ENCODE data around the gene ATP6V1A.

Gene ATP6V1A

DNA sequence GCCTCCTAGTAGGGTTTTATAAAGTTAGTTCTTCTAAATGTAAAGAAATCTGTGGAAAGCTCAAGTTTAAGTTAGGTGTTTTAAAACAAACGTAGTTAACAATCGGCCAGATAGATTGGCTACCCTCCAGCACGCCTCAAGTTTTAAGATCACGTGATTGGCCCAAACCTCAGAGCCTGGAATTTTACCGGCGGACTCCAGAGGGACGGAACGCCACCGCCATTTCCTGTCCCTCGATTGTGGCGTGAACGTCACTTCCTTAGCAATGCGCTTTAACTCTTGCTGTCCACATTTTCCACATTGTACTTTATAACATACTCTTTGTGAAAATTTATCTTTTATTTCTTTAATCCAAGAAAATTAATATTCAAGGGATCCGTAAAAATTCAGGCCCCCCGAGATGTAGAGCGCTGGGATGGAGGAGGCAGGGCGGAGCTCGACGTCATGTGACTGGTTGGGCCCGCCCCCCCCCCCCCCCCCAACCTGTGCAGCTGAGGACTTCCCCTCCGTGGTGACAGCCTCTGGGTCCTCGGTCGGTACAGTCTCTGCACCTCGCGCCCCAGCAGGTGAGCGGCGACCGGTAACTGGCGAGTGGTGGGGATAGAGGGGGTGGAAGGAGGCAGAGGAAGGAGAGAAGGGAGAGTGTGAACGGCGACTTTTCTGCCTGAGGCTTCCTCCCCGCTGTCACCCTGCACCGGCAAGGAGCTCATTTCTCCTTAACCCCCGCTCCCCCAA, at the start of gene ATP6V1A:
TSS of gene ATP6V1A (plus strand) at position 488 of the 735 bp plus-strand sequence. CDS start 31,719 bp downstream, outside the sequence.
- peak; percentile 85 for DNase-seq

DNA sequence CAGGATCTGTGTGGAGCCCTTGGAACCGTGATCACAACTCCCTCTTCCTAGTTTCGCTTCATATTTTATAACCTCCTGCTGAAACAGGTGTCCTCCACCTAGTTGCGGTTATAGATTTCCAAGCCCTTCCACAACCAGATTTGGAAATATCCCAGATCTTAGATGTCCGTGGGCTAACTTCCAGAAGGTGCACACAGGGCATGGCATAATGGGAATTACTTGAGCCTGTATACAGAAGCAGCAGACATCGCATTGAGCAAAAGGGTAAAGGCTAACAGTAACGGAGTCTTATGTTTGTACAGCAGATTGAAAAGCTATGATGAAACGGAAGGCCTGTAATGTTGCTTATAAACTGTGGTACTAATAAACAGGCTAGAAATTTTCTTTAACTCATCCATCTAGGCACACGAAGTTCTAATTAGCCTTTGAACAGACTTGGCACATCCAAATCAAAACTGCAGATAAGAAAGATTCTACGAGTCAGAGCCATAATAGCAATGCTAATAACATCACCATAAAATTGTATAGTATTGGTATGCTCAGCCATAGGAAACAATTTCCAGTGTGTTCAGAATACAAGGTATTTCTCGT, 49.2 kb upstream of the ATP6V1A start:
- no peak for DNase-seq

DNA sequence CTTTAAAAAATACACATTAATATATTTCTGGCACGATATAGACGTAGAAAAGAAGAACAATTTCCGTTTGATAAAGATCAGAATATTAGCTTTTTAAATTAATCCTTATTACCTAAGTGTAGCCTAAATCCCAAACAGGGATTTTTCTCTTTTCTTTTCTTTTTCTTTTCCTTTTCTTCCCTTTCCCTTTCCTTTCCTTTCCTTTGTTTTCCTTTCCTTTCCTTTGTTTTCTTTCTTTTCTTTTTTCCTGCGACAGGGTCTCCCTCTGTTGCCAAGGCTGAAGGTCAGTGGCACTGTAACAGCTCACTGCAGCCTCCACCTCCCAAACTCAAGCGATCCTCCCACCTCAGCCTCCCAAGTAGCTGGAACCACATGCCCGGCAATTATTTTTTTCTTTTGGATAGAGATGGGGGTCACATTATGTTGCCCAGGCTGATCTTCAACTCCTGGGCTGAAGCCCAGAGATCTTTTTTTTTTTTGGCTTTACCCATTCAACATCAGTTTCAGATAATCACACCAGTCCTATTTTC, 48.6 kb upstream of the ATP6V1A start:
- no peak for DNase-seq

DNA sequence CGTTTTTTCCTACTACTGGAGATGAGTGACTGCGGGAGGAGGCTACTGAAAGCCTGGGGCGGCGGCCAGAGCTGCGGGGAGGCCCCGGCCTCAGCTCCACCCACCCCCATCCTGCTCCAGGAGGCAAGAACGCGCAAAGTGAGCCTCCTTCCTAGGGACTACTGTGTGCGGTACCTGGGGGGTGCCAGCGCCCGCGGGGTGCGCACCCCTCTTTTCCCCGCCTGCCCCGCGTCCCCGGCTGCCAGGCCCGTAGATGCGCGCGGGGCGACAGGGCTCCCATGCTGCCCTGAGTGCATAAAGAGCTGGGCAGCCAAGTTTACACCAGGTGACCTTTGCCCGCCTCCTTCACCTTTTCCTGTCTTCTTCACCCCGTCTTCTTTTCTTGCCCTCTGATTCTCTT, 47.9 kb upstream of the ATP6V1A start:
- no peak for DNase-seq

DNA sequence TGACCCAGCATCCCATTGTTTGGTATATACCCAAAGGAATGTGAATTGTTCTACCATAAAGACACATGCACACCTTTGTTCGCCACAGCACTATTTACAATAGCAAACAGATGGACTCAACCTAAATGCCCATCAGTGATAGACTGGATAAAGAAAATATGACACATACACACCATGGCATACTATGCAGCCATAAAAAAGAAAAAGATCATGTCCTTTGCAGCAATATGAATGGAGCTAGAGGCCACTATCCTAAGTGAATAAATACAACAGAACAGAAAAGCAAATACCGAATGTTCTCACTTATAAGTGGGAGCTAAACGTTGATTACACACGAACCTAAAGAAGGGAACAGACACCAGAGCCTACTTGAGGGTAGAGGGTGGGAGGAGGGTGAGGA, 39.0 kb upstream of the ATP6V1A start:
- DNase-seq: no peak

DNA sequence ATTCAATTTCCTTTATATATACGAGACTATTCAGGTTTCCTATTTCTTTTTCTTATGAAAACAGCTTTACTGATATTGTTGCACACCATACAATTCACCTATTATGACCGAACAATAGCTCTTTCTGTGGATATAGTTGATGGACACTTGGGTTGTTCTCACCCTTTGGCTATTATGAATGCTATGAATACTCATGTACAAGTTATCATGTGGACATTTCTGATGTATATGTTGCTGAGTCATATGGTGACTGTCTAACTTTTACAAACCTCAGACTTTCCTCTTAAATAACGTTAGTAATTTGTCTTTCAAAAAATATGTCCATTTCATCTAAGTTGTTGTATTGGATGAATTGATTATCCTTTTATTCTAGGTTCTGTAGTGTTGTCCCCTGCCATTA, 34.7 kb upstream of the ATP6V1A start:
- DNase-seq: no peak

DNA sequence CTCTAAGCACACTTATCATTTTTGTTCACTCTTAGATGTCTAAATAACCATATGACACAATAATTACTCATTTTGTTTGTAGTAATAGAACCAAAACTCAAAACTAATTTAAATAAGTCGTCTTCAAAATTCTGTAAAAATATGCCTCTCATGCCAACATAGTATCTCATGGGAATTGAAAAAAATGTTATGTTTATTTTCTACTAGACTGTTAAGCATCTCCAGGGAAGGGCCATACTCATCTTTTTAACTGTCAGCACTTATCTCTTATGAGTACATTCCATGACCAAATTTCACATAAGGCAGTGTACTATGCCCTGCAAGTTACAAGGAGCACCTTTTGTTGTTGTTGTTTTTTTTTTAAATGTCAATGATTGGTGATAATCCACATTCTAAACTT, 32.1 kb upstream of the ATP6V1A start:
- DNase-seq: no peak

DNA sequence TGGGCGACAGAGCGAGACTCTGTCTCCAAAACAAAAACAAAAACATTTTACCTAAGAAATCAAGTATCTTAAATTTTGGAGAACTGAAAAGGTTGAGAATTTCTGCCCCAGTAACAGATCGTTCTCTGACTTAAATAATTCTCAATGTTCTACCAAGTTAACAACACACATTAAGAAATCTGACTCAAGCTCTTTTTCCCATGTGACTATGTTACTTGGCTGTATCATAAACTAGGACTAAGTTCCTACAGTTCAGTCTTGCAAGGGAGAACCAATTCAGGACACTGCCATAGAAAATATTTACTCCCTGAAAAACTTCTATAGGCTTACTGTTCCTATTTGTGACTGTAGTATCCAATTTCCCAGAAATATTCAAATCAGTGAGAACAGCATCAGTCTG, 29.5 kb upstream of the ATP6V1A start:
- DNase-seq: no peak

DNA sequence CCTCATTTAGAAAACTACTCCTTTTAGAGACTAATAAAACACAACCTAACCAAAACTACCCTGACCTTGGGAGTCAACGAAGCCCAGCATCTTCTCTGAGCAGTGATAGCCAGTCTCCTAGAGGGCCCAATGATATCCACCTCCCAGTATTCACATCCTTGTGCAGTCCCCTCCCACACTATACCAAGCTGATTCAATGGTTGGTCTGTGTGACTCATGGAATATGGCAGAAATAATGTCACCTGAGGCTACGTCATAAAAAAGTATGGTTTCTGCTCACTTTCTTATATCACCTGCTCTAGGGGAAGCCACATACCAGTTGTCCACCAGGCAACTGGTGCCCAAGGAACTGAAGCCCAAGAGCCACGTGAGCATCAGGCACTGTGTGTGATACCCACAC, 29.0 kb upstream of the ATP6V1A start:
- no peak for DNase-seq

DNA sequence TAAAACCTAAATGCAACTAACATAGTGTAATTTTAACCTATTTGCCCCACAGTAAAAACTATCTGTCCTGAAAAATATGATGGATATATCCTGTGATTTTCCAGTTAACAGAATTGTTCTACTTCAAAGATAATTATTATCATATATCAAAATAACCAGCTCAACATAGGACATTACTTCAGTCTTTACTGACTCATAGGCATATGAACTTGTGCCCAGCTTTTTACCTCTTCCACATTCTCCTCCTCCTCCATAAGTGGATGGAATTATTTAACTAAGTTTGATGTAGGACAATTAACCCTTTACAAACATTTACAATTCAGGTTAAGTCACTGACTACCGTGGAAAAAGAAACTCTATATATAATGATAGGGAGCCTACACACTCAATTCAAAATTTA, 27.5 kb upstream of the ATP6V1A start:
- no peak for DNase-seq

DNA sequence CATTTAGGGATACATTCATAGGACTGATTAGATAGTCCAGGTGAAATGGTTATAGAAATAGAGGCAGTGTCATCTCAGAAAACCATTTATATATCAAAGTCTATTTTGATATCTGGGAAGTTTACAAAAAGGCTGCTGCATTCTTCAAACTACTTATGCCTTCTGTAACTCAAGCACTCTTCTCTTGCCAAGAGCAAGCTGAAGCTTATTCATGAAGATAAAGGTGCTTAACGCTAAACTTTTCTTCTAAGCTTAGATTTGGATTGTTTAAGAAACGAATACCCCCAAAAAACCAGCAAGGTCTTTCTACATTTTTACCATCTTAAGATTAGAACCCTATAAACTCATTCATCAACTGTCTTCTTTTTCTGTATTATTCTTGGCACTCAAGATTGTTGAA, 27.1 kb upstream of the ATP6V1A start:
- no peak for DNase-seq

DNA sequence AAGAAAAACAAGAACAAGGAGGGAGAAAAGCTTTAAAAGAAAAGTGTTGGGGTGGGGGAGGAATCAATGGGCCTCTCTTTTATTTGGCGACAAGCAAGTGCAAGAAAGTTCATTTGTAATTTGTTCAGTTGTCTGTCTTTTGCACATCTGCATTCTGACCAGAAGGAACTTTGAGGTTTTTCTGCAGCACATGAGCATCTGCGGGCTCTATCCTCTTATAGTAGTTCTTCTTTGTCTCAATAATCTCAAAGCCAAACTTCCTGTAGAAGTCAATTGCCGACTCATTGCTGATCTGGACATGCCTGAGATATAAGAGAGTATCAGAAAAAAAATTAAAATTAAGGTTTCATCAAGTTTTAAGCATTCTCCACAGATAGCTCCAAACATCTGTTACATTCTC, 25.2 kb upstream of the ATP6V1A start:
- no peak for DNase-seq

DNA sequence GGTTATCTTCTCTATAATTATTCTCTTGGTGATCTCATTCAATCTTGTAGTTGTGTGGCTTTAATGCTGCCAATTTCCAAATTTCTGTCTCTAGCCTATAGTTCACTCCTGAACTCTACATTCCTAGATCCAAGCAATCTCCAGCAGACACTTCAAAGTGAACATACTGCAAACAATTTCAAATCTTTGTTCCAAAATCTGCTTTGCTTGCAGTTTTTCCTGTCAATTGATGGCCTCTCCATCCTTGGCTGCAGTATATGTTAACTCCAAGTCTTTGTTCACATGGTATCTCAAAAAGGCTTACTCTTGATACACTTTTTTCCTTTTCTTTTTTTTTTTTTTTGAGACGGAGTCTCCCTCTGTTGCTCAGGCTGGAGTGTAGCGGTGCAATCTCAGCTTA, 18.2 kb upstream of the ATP6V1A start:
- DNase-seq: no peak

DNA sequence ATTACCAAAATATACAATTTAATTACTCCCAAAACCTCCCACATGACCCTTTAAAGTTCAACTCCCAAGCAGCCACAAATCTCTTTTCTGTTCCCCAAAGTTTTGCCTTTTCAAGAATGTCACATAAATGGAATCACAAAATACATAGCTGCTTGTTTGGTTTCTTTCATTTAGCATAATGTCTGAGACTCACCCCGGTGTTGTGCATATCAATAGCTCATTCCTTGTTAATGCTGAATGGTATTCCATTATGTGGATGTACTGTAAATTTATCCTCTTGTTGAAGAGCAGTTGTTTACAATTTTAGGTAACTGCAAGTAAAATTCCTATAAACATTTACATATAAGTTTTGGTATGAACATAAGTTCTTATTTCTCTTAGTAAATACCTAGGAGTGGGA, 16.3 kb upstream of the ATP6V1A start:
- DNase-seq: no peak

DNA sequence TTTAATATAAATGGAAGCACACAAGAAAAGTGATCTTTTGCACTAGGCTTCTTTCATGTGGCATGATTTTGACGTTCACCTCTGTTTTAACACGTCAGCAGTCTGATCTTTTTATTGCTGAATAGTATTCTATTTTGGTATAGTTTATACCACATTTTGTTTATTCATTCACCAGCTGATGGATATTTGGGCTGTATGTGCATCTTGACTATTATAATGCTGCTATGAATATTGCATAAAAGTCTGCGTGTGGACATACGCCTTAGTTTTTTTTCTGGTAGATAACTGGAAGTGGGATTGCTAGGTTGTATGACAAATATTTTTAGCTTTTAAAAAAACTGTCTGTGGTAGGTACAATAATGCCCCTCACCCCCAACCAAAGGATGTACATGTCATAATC, 15.1 kb upstream of the ATP6V1A start:
- no peak for DNase-seq

DNA sequence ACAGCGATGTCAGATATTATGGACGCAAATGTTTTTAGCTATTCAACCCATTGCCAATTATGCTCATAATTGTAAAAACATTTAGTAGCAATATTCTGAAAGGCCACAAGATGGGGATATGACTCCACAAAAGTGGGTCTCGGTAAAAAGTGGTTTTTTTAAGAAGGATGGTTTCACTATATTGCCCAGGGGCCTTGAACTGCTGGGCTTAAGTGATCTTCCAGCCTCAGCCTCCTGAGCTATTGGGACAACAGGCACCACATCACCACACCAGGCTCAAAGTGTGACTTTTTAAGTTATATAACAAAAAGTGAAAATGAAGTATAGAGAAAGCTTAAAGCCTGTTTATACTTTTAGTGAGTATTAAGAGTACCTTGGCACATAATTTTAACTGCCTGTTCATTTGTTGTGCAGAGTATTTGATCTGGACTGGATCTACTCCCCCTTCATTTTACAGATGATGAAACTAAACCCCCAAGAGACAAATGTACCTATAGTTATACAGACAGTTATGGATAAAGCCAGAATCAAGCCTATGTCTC, 10.2 kb upstream of the ATP6V1A start:
- peak; percentile 2 for DNase-seq

DNA sequence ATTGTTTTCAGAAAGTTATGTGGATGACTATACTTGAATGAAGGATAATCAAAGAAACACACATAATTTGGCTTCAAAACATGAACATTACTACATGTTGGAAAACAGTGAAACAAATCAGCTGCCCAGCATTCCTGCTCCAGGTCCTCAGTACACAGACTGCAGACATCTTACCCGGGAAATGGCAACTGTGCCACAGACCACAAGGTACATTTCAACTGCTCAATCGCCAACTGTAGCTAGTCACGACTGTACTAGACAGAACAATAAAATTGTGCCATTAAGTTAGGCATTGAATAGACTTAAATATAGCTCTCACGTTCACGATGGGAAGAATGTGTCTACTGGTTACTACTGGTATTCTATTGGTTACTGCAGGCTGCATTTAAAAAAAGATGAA, 5.7 kb upstream of the ATP6V1A start:
- no peak for DNase-seq

DNA sequence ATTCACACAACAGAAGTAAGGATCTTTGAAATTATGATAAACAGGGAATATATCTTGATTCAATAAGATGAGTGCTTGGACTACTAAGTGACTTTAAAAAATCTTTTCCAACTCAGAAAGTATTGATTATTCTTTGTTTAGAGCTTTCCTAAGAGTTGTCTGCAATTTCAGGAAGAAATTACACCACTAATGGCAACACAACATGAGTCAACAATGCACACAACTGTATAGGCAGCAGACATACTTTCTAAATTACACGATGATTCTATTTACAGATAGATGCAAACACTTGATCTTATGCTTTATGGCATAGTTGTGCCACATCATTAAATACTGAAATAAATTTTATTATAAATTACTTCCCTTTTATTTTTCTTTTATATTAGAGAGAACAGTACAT, 5.2 kb upstream of the ATP6V1A start:
- no peak for DNase-seq

DNA sequence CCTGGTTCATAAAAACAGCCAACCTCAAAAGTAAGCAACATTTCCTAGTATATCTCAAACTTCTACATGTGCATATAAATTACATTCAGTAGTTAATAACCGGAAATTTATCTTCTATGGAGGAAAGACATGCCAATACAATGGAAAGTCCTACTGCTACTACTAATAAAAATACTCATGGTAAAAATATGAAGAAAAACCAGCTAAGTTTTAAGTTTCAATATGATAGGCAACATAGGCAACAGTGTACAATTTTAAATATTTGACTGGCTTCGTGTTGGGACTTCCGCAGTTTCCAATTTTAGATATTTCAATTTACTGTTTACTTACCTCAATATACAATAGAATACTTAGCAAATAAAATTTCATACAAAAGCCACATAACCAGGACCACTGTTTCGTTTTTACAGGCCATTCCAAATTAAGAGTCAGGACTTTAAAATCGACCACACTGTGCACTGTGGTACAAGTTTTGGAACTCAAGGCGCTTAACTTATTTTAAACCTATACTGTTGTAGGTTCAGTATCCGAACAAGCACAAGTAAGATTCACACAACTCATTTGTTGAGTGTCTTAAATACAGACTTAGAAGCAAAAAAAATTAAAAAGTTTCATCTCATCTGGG, 3.7 kb upstream of the ATP6V1A start:
- DNase-seq: no peak

DNA sequence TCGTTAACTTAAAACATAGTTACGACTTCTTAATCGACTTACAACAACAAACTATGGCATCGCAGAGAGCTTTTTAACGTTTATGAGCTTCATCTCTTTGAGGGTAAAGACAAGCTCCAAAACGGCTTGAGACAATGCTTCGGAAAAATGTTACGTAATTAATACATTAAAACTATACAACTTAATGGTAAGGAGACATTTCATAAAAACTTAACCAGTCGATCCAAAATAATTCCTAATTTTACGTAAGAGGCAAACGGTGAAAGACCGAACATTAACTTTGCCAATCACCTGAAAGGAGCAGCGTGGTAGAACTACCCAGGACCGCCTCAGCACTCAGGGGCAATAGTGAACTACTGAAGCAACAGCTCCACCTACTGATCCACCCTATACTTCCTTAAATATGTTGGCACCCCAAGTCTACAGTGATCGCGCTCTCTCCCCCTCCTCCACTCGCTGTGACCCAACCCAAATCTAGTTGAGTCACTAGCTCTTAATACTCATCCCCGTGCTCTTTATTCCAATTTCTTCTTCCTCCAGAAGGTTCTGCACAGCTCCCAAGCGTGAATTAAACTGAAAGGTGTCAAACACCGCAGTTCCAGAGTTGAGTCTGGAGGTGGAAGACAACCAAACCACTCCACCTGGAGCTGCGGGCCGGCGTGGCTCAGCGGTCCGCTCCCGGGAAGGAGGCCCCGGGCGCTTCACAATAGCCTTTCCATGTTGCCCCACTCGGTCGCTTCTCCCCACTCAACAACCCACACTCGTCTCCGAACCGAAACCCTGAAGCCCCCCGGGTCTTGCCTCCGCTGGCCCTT, 1.7 kb upstream of the ATP6V1A start:
- peak; percentile 25 for DNase-seq

DNA sequence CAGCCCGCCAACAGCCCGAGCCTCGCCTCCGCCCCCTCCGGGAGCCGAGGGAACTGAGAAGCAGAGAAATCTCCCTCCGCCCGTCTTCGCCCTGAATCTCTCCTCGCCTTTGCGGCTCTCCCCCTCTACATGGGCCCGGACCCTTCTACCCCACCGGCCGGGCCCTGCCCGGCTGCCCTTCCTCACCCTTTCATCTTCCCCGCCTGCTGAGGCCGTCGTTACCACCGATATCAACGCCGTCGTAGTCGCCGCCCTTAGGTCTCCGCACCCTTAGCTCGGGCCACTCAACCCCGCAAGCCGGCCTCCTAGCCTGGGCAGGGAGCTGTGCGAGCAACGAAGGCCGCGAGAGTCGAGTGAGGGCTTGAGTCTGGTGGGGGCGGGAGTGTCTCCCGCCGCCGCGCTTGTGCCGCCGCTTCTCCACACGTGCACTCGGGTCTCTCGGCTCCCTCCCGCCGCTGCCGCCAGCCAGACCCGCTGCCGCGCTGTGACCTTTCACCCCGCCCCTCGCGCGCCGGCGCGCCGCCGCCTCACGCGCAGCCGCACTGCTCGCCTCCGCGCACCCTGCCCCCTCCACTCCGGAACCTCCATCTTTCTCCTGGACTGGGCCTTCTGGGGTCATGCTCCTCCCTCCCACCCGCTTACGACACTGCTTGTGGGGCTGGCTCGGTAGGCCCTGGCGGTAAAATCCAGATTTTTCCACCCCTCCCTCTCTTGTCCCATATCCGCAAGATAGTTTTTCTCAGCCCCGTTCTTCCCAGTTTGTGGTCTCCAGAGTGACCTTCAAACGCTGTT, 883 bp upstream of the ATP6V1A start, which contains the start of gene NAA50:
TSS of gene NAA50 (minus strand) at position 494 of the 792 bp plus-strand sequence. CDS start at position 194, 300 bp downstream.
- DNase-seq: peak; percentile 78

All from NCI-H1417 treated with DMSO at 0.1 percent for 48 hours (cell line).